MM.1S (cell line): ENCODE measurements around the gene MRAS.

ENCODE experiments used
- DNase-seq: peaks from one replicate; pipeline ENCODE4 v3.0.0-alpha.2; 2015
- H2AFZ ChIP-seq: fragments of 300-600 bp; sonication (generic); 2 replicates; pipeline ENCODE4 v1.6.0; 2016; ENCODE audit warnings: antibody characterized with exemption, low read length
- H3F3A ChIP-seq: fragments of 300-600 bp; sonication (generic); 2 replicates; pipeline ENCODE4 v1.6.1; 2016; ENCODE audit warnings: mild to moderate bottlenecking, antibody characterized with exemption, low read length, moderate library complexity, mixed read lengths; ENCODE audit not compliant: insufficient read depth
- H3K27ac ChIP-seq: fragments of 300-600 bp; sonication (generic); 2 replicates; pipeline ENCODE4 v1.5.1; 2016; ENCODE audit warnings: mild to moderate bottlenecking, low read length
- H3K27me3 ChIP-seq: fragments of 300-600 bp; sonication (generic); replicated peaks from 2 replicates; pipeline ENCODE4 v1.6.0; 2016; ENCODE audit warnings: low read length; ENCODE audit not compliant: insufficient read depth
- H3K36me3 ChIP-seq: fragments of 300-600 bp; sonication (generic); replicated peaks from 2 replicates; pipeline ENCODE4 v1.6.1; 2016; ENCODE audit warnings: mild to moderate bottlenecking, low read length, mixed read lengths; ENCODE audit not compliant: insufficient read depth
- H3K4me1 ChIP-seq: fragments of 300-600 bp; sonication (generic); 2 replicates; pipeline ENCODE4 v1.6.1; 2016; ENCODE audit warnings: low read length, mixed read lengths
- H3K4me2 ChIP-seq: fragments of 300-600 bp; sonication (generic); 2 replicates; pipeline ENCODE4 v1.6.0; 2016; ENCODE audit warnings: low read depth, low read length
- H3K4me3 ChIP-seq: fragments of 300-600 bp; sonication (generic); 2 replicates; pipeline ENCODE4 v1.5.1; 2016; ENCODE audit warnings: low read length, mixed read lengths
- H3K79me2 ChIP-seq: fragments of 300-600 bp; sonication (generic); 2 replicates; pipeline ENCODE4 v1.6.1; 2016; ENCODE audit warnings: mixed run types, low read length, mixed read lengths
- H3K9ac ChIP-seq: fragments of 300-600 bp; sonication (generic); 2 replicates; pipeline ENCODE4 v1.6.1; 2016; ENCODE audit warnings: low read length, mixed read lengths
- H3K9me2 ChIP-seq: fragments of 300-600 bp; sonication (generic); replicated peaks from 2 replicates; pipeline ENCODE4 v1.6.1; 2016; ENCODE audit warnings: mild to moderate bottlenecking, low read length, mixed read lengths; ENCODE audit not compliant: insufficient read depth
- H3K9me3 ChIP-seq: fragments of 300-600 bp; sonication (generic); replicated peaks from 2 replicates; pipeline ENCODE4 v1.6.1; 2016; ENCODE audit warnings: mild to moderate bottlenecking, low read length, mixed read lengths; ENCODE audit not compliant: insufficient read depth
- H4K20me1 ChIP-seq: fragments of 300-600 bp; sonication (generic); 2 replicates; pipeline ENCODE4 v1.6.1; 2016; ENCODE audit warnings: mild to moderate bottlenecking, low read length, moderate library complexity, mixed read lengths; ENCODE audit not compliant: insufficient read depth
- EZH2 ChIP-seq: fragments of 300-600 bp; sonication (generic); optimal IDR thresholded peaks from 2 replicates; pipeline ENCODE3; 2017; ENCODE audit warnings: low read depth, mild to moderate bottlenecking, antibody characterized with exemption, low read length, mixed read lengths
- EZH2phosphoT487 ChIP-seq: fragments of 300-600 bp; sonication (generic); IDR thresholded peaks from 2 replicates; pipeline ENCODE4 v1.6.1; 2018; ENCODE audit warnings: antibody characterized with exemption, low read length
- TF ChIP-seq, protein P1 (sequence below): fragments of 300-600 bp; sonication (generic); IDR thresholded peaks from 2 replicates; pipeline ENCODE4 v1.5.1; 2016; ENCODE audit warnings: antibody characterized with exemption, low read length, mixed read lengths

The MRAS gene

DNA sequence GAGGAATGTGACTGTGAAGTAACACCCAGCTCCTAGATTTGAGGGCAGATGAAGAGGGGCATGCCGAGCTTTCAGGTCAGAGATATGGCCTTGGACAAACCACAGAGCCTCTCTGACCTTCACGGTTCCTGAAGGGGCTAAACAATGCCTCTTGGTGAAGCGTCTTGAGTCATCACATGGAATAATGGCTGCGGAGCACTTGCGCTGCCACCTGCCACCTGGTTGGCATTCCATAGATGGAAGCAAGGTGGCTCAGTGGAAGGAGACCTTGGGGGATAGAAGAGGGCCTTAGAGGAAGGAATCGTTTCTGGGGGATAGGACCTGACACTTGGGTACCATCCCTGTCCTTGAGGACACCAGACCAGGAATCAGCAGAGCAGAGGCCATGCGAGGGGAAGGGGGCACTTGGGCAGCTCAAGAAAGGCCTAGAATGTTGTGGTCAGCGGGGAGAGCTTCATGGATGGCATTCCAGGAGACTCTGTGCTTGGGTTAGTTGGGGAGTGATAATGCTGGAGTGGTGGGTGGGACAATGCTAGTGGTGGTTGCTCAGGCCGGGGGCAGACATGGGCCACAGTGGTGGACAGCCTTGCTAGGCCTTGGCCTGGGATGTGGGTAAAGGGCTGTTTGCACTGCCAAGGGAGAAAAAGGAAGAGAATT, 12.6 kb downstream of the MRAS start:
- Histone ChIP-seq H3K4me2 (no peak overlapping the region), H2AFZ (no peak overlapping the region), H3K27ac (no peak overlapping the region), H3K9ac (no peak overlapping the region), H3K4me1 (no peaks in the 10 kb centered on the region), H3K4me3 (no peak overlapping the region), H4K20me1 (no peaks in the 10 kb centered on the region), H3K27me3 (no peaks in the 10 kb centered on the region), H3F3A (no peaks in the 10 kb centered on the region), H3K9me2 (no peaks in the 10 kb centered on the region), H3K79me2 (no peaks in the 10 kb centered on the region), H3K9me3 (no peaks in the 10 kb centered on the region), H3K36me3 (no peaks in the 10 kb centered on the region)
- no peak for TF ChIP-seq EZH2phosphoT487
- TF ChIP-seq, protein P1, sequence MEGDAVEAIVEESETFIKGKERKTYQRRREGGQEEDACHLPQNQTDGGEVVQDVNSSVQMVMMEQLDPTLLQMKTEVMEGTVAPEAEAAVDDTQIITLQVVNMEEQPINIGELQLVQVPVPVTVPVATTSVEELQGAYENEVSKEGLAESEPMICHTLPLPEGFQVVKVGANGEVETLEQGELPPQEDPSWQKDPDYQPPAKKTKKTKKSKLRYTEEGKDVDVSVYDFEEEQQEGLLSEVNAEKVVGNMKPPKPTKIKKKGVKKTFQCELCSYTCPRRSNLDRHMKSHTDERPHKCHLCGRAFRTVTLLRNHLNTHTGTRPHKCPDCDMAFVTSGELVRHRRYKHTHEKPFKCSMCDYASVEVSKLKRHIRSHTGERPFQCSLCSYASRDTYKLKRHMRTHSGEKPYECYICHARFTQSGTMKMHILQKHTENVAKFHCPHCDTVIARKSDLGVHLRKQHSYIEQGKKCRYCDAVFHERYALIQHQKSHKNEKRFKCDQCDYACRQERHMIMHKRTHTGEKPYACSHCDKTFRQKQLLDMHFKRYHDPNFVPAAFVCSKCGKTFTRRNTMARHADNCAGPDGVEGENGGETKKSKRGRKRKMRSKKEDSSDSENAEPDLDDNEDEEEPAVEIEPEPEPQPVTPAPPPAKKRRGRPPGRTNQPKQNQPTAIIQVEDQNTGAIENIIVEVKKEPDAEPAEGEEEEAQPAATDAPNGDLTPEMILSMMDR: no peak
- no peak for TF ChIP-seq EZH2
- no peak for DNase-seq

DNA sequence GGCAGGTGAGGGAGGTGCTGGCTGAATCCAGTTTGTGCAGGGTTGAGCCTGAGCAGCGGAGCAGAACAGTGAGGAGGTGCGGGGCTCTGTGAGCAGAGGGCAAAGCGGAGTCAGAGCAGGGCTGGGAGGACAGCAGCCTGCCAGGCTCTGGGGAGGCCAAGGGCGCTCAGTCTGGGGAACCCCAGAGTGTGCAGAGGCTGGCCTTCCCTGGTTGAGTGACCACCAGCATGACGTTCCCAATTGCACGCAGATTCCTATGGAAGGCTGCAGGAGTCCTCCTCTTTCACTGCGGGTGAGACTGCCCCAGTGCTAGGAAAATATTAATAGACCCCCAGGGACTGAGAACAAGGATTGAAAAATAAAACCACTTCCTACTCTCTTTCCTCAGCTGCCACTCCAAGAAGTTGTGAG, 13.2 kb downstream of the MRAS start:
- H3K9ac ChIP-seq: no peak overlapping the region
- TF ChIP-seq, protein P1: no peak
- TF ChIP-seq EZH2 (no peak), EZH2phosphoT487 (no peak)
- no peak overlapping the region for H3K4me2 ChIP-seq

DNA sequence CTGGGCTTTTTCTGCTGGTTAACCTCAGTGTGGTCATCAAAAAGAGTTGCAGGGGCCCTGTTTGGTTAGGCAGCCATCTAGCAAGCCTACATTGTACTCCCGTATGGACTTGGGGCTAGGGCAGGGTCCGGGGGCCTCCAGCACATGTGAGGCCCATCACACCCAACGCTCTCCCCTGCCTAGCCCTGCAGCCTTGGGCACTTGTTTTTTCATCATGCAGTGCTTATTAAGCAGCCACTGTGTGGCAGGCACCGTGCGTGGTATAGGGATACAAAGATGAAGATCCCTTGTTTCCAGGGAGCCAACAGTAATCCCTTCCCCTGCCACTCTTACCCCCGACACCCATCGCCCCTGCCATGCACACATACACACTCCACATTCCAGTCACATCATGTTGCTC, 14.2 kb downstream of the MRAS start:
- H3K4me3 ChIP-seq: no peak overlapping the region
- no peak overlapping the region for H3K27ac ChIP-seq
- no peak overlapping the region for H2AFZ ChIP-seq
- no peaks in the 10 kb centered on the region for H3K79me2 ChIP-seq
- no peaks in the 10 kb centered on the region for H3F3A ChIP-seq
- no peak overlapping the region for H3K9ac ChIP-seq
- no peaks in the 10 kb centered on the region for H3K36me3 ChIP-seq
- no peak for DNase-seq
- no peaks in the 10 kb centered on the region for H3K9me3 ChIP-seq
- H4K20me1 ChIP-seq: no peaks in the 10 kb centered on the region
- no peaks in the 10 kb centered on the region for H3K4me1 ChIP-seq
- TF ChIP-seq EZH2 (no peak), EZH2phosphoT487 (no peak)
- TF ChIP-seq, protein P1: no peak
- no peaks in the 10 kb centered on the region for H3K9me2 ChIP-seq
- peaks cover 4% of the 10 kb centered on the region; the same call in 1 of the 2 replicates for H3K27me3 ChIP-seq
- H3K4me2 ChIP-seq: no peak overlapping the region

More for the DNA sequence above, 13.2 kb downstream of the MRAS start:
- H3K4me1 ChIP-seq: no peaks in the 10 kb centered on the region
- H2AFZ ChIP-seq: no peak overlapping the region
- no peak overlapping the region for H3K4me3 ChIP-seq
- H3K9me3 ChIP-seq: no peaks in the 10 kb centered on the region
- 0 out of 2 replicates have a peak, but pooled peaks cover under 1% of the 10 kb centered on the region for H3K27me3 ChIP-seq
- no peaks in the 10 kb centered on the region for H3K36me3 ChIP-seq
- no peak for DNase-seq
- H3F3A ChIP-seq: no peaks in the 10 kb centered on the region
- H4K20me1 ChIP-seq: no peaks in the 10 kb centered on the region
- no peaks in the 10 kb centered on the region for H3K79me2 ChIP-seq
- no peak overlapping the region for H3K27ac ChIP-seq
- H3K9me2 ChIP-seq: no peaks in the 10 kb centered on the region
